Measurements from ENCODE around the gene OXCT2.
"Not testable (repeated sequence)": the region's sequence is repeated elsewhere in the genome, so short reads cannot be mapped to it uniquely, and the experiment has no call there.

The OXCT2 gene

GRCh38 chr1:39788758-39789570, 17.8 kb upstream of the OXCT2 start, which contains the start of gene BMP8B:
BMP8B (minus strand) TSS chr1:39788865; CDS start chr1:39788485, 380 bp downstream.
- H3K56ac ChIP-seq (ENCODE audit: low read length) = peak within 1 kb of the TSS; percentile 67
- DNase-seq = peak; percentile 23
- H3K36me3 ChIP-seq (ENCODE audit: control insufficient read depth, insufficient read depth, low read length) = no peaks in the 10 kb centered on the region
- H3K79me2 ChIP-seq (ENCODE audit: control insufficient read depth, insufficient read depth, low read length) = no peaks in the 10 kb centered on the region
- peak within 1 kb of the TSS; percentile 24 for H3K9ac ChIP-seq (ENCODE audit: low read length)
- H3K27ac ChIP-seq (ENCODE audit: low read depth, low read length) = no peak within 1 kb of the TSS
- H3K27me3 ChIP-seq (ENCODE audit: insufficient read depth, low read length, poor library complexity) = peaks cover 14% of the 10 kb centered on the region
- H3K4me1 ChIP-seq (ENCODE audit: control insufficient read depth, low read depth, low read length) = no peaks in the 10 kb centered on the region
- no peak within 1 kb of the TSS for H4K5ac ChIP-seq (ENCODE audit: low read length)
- H3K79me1 ChIP-seq (ENCODE audit: low read length) = no peaks in the 10 kb centered on the region
- no peak within 1 kb of the TSS for H3K23ac ChIP-seq (ENCODE audit: low read length)
- no peak within 1 kb of the TSS for H2BK5ac ChIP-seq (ENCODE audit: low read length)
- H3K4ac ChIP-seq (ENCODE audit: low read depth, low read length) = no peak within 1 kb of the TSS
- no peak within 1 kb of the TSS for H2BK15ac ChIP-seq (replicated peaks; ENCODE audit: low read depth)
- WGBS (ENCODE audit: extremely low coverage, insufficient coverage, low lambda C conversion rate) = no CpG with 5 or more reads among the region's 91 CpGs
- H4K8ac ChIP-seq (ENCODE audit: low read depth, low read length) = no peak within 1 kb of the TSS
- no peak within 1 kb of the TSS for H3K4me3 ChIP-seq (ENCODE audit: low read length)
- H2BK120ac ChIP-seq (ENCODE audit: low read depth, low read length) = no peak within 1 kb of the TSS
- H3K18ac ChIP-seq (ENCODE audit: low read length) = no peak within 1 kb of the TSS
- no peak within 1 kb of the TSS for H2AK5ac ChIP-seq (ENCODE audit: low read length)
- H3K4me2 ChIP-seq (ENCODE audit: low read length) = peak within 1 kb of the TSS; percentile 61

GRCh38 chr1:39788426-39788757, 17.2 kb upstream of the OXCT2 start:
- Histone ChIP-seq H3K27me3 (ENCODE audit: insufficient read depth, low read length, poor library complexity) (peaks cover 14% of the 10 kb centered on the region), H2BK15ac (replicated peaks; ENCODE audit: low read depth) (no peak overlapping the region), H3K4me3 (ENCODE audit: low read length) (no peak overlapping the region), H3K18ac (ENCODE audit: low read length) (no peak overlapping the region), H4K5ac (ENCODE audit: low read length) (no peak overlapping the region), H3K4me2 (ENCODE audit: low read length) (peak overlapping the region; percentile 48), H3K9ac (ENCODE audit: low read length) (no peak overlapping the region), H3K79me1 (ENCODE audit: low read length) (no peaks in the 10 kb centered on the region), H3K4ac (ENCODE audit: low read depth, low read length) (no peak overlapping the region), H2AK5ac (ENCODE audit: low read length) (no peak overlapping the region), H3K4me1 (ENCODE audit: control insufficient read depth, low read depth, low read length) (no peaks in the 10 kb centered on the region), H3K56ac (ENCODE audit: low read length) (no peak overlapping the region), H3K79me2 (ENCODE audit: control insufficient read depth, insufficient read depth, low read length) (no peaks in the 10 kb centered on the region), H2BK5ac (ENCODE audit: low read length) (no peak overlapping the region), H3K23ac (ENCODE audit: low read length) (no peak overlapping the region), H2BK120ac (ENCODE audit: low read depth, low read length) (no peak overlapping the region), H4K8ac (ENCODE audit: low read depth, low read length) (no peak overlapping the region), H3K36me3 (ENCODE audit: control insufficient read depth, insufficient read depth, low read length) (no peaks in the 10 kb centered on the region), H3K27ac (ENCODE audit: low read depth, low read length) (no peak overlapping the region)
- no CpG with 5 or more reads among the region's 51 CpGs for WGBS (ENCODE audit: extremely low coverage, insufficient coverage, low lambda C conversion rate)
- DNase-seq = no peak

GRCh38 chr1:39787964-39788363, 16.8 kb upstream of the OXCT2 start:
- H3K9ac ChIP-seq (ENCODE audit: low read length); H3K4me2 ChIP-seq (ENCODE audit: low read length); DNase-seq; H2BK5ac ChIP-seq (ENCODE audit: low read length); H2AK5ac ChIP-seq (ENCODE audit: low read length); H3K27ac ChIP-seq (ENCODE audit: low read depth, low read length); H3K4me1 ChIP-seq (ENCODE audit: control insufficient read depth, low read depth, low read length); H2BK120ac ChIP-seq (ENCODE audit: low read depth, low read length); H3K4me3 ChIP-seq (ENCODE audit: low read length); H3K4ac ChIP-seq (ENCODE audit: low read depth, low read length); H3K79me2 ChIP-seq (ENCODE audit: control insufficient read depth, insufficient read depth, low read length); H3K23ac ChIP-seq (ENCODE audit: low read length); H4K5ac ChIP-seq (ENCODE audit: low read length); H2BK15ac ChIP-seq (replicated peaks; ENCODE audit: low read depth); H4K8ac ChIP-seq (ENCODE audit: low read depth, low read length); H3K36me3 ChIP-seq (ENCODE audit: control insufficient read depth, insufficient read depth, low read length); H3K18ac ChIP-seq (ENCODE audit: low read length); H3K56ac ChIP-seq (ENCODE audit: low read length); H3K79me1 ChIP-seq (ENCODE audit: low read length): not testable (repeated sequence)
- H3K27me3 ChIP-seq (ENCODE audit: insufficient read depth, low read length, poor library complexity) = peaks cover 14% of the 10 kb centered on the region
- no CpG with 5 or more reads among the region's 55 CpGs for WGBS (ENCODE audit: extremely low coverage, insufficient coverage, low lambda C conversion rate)

GRCh38 chr1:39787468-39787867, 16.3 kb upstream of the OXCT2 start:
- Histone ChIP-seq H3K4me3 (ENCODE audit: low read length) (no peak overlapping the region), H2BK5ac (ENCODE audit: low read length) (no peak overlapping the region), H2BK15ac (replicated peaks; ENCODE audit: low read depth) (no peak overlapping the region), H2AK5ac (ENCODE audit: low read length) (no peak overlapping the region), H3K79me1 (ENCODE audit: low read length) (no peaks in the 10 kb centered on the region), H3K79me2 (ENCODE audit: control insufficient read depth, insufficient read depth, low read length) (no peaks in the 10 kb centered on the region), H3K27ac (ENCODE audit: low read depth, low read length) (no peak overlapping the region), H3K23ac (ENCODE audit: low read length) (no peak overlapping the region), H3K4me2 (ENCODE audit: low read length) (no peak overlapping the region), H4K5ac (ENCODE audit: low read length) (no peak overlapping the region), H3K4me1 (ENCODE audit: control insufficient read depth, low read depth, low read length) (no peaks in the 10 kb centered on the region), H3K18ac (ENCODE audit: low read length) (no peak overlapping the region), H3K4ac (ENCODE audit: low read depth, low read length) (no peak overlapping the region), H3K27me3 (ENCODE audit: insufficient read depth, low read length, poor library complexity) (peaks cover 14% of the 10 kb centered on the region), H3K9ac (ENCODE audit: low read length) (no peak overlapping the region), H3K36me3 (ENCODE audit: control insufficient read depth, insufficient read depth, low read length) (no peaks in the 10 kb centered on the region), H4K8ac (ENCODE audit: low read depth, low read length) (no peak overlapping the region), H3K56ac (ENCODE audit: low read length) (no peak overlapping the region), H2BK120ac (ENCODE audit: low read depth, low read length) (no peak overlapping the region)
- WGBS (ENCODE audit: extremely low coverage, insufficient coverage, low lambda C conversion rate) = no CpG with 5 or more reads among the region's 11 CpGs
- no peak for DNase-seq

GRCh38 chr1:39787108-39787375, 15.9 kb upstream of the OXCT2 start:
- H3K27me3 ChIP-seq (ENCODE audit: insufficient read depth, low read length, poor library complexity) = peaks cover 14% of the 10 kb centered on the region
- H3K79me2 ChIP-seq (ENCODE audit: control insufficient read depth, insufficient read depth, low read length); H3K9ac ChIP-seq (ENCODE audit: low read length); H3K36me3 ChIP-seq (ENCODE audit: control insufficient read depth, insufficient read depth, low read length); H3K4ac ChIP-seq (ENCODE audit: low read depth, low read length); H3K27ac ChIP-seq (ENCODE audit: low read depth, low read length); H3K18ac ChIP-seq (ENCODE audit: low read length); H2BK15ac ChIP-seq (replicated peaks; ENCODE audit: low read depth); H3K4me1 ChIP-seq (ENCODE audit: control insufficient read depth, low read depth, low read length); H3K79me1 ChIP-seq (ENCODE audit: low read length); DNase-seq; H3K23ac ChIP-seq (ENCODE audit: low read length); H2BK120ac ChIP-seq (ENCODE audit: low read depth, low read length); H3K4me3 ChIP-seq (ENCODE audit: low read length); H3K56ac ChIP-seq (ENCODE audit: low read length); H4K8ac ChIP-seq (ENCODE audit: low read depth, low read length); H2AK5ac ChIP-seq (ENCODE audit: low read length); H2BK5ac ChIP-seq (ENCODE audit: low read length); H4K5ac ChIP-seq (ENCODE audit: low read length); H3K4me2 ChIP-seq (ENCODE audit: low read length): not testable (repeated sequence)
- no CpG with 5 or more reads among the region's 5 CpGs for WGBS (ENCODE audit: extremely low coverage, insufficient coverage, low lambda C conversion rate)
